HEK293 (cell line): ENCODE data around the gene BORCS6.

ENCODE experiments used
- EGR2 ChIP-seq: fragments of 450-650 bp; formaldehyde crosslinking; IDR thresholded peaks from 2 replicates; pipeline ENCODE4 v1.5.1; 2016; ENCODE audit warnings: low read depth, missing biosample characterization, missing genetic modification characterization
- GLI2 ChIP-seq: fragments of 450-650 bp; formaldehyde crosslinking; IDR thresholded peaks from 2 replicates; pipeline ENCODE4; 2017; ENCODE audit warnings: missing biosample characterization, missing genetic modification characterization, low read depth, borderline replicate concordance
- OVOL3 ChIP-seq: fragments of 450-650 bp; formaldehyde crosslinking; IDR thresholded peaks from 2 replicates; pipeline ENCODE4 v1.5.1; 2016; ENCODE audit warnings: missing biosample characterization, missing genetic modification characterization
- SP3 ChIP-seq: fragments of 450-650 bp; formaldehyde crosslinking; IDR thresholded peaks from 2 replicates; pipeline ENCODE4 v1.5.1; 2016; ENCODE audit warnings: missing biosample characterization, missing genetic modification characterization
- SP7 ChIP-seq: fragments of 450-650 bp; formaldehyde crosslinking; IDR thresholded peaks from 2 replicates; pipeline ENCODE4 v1.5.1; 2016; ENCODE audit warnings: missing biosample characterization, missing genetic modification characterization
- TCF7L2 ChIP-seq: IDR thresholded peaks from 2 replicates; pipeline ENCODE4 v1.6.1; 2011; ENCODE audit warnings: low read depth, mild to moderate bottlenecking, inconsistent platforms, low read length, moderate library complexity, borderline replicate concordance
- WT1 ChIP-seq: fragments of 450-650 bp; formaldehyde crosslinking; IDR thresholded peaks from 2 replicates; pipeline ENCODE4 v1.5.1; 2016; ENCODE audit warnings: missing biosample characterization, missing genetic modification characterization
- ZBTB48 ChIP-seq: fragments of 450-650 bp; formaldehyde crosslinking; IDR thresholded peaks from 2 replicates; pipeline ENCODE4 v1.5.1; 2016; ENCODE audit warnings: missing biosample characterization, missing genetic modification characterization
- ZBTB7A ChIP-seq: fragments of 450-650 bp; formaldehyde crosslinking; IDR thresholded peaks from 2 replicates; pipeline ENCODE4 v1.5.1; 2016; ENCODE audit warnings: low read depth, missing biosample characterization, missing genetic modification characterization
- ZFHX2 ChIP-seq: fragments of 450-650 bp; formaldehyde crosslinking; conservative IDR thresholded peaks from 2 replicates; pipeline ENCODE4 v1.5.1; 2016; ENCODE audit warnings: missing biosample characterization, missing genetic modification characterization
- ZFP37 ChIP-seq: fragments of 450-650 bp; formaldehyde crosslinking; IDR thresholded peaks from 2 replicates; pipeline ENCODE4 v1.5.1; 2016; ENCODE audit warnings: missing biosample characterization, missing genetic modification characterization
- ZFP69B ChIP-seq: fragments of 450-650 bp; formaldehyde crosslinking; IDR thresholded peaks from 2 replicates; pipeline ENCODE4 v1.5.1; 2016; ENCODE audit warnings: missing biosample characterization, missing genetic modification characterization
- ZNF112 ChIP-seq: fragments of 450-650 bp; formaldehyde crosslinking; IDR thresholded peaks from 2 replicates; pipeline ENCODE4 v1.5.0; 2017; ENCODE audit warnings: missing biosample characterization, missing genetic modification characterization
- ZNF138 ChIP-seq: fragments of 450-650 bp; formaldehyde crosslinking; IDR thresholded peaks from 2 replicates; pipeline ENCODE4 v1.5.1; 2016; ENCODE audit warnings: missing biosample characterization, missing genetic modification characterization, borderline replicate concordance
- ZNF146 ChIP-seq: fragments of 450-650 bp; formaldehyde crosslinking; IDR thresholded peaks from 2 replicates; pipeline ENCODE4 v1.5.1; 2016; ENCODE audit warnings: missing biosample characterization, missing genetic modification characterization
- ZNF157 ChIP-seq: fragments of 450-650 bp; formaldehyde crosslinking; IDR thresholded peaks from 2 replicates; pipeline ENCODE4 v1.5.1; 2016; ENCODE audit warnings: missing biosample characterization, missing genetic modification characterization
- ZNF16 ChIP-seq: fragments of 450-650 bp; formaldehyde crosslinking; IDR thresholded peaks from 2 replicates; pipeline ENCODE4 v1.5.1; 2016; ENCODE audit warnings: low read depth, missing biosample characterization, missing genetic modification characterization
- ZNF175 ChIP-seq: fragments of 450-650 bp; formaldehyde crosslinking; IDR thresholded peaks from 2 replicates; pipeline ENCODE4 v1.5.1; 2016; ENCODE audit warnings: missing biosample characterization, missing genetic modification characterization
- ZNF19 ChIP-seq: fragments of 450-650 bp; formaldehyde crosslinking; IDR thresholded peaks from 2 replicates; pipeline ENCODE4; 2016; ENCODE audit warnings: missing biosample characterization, missing genetic modification characterization, low read depth
- ZNF2 ChIP-seq: fragments of 450-650 bp; formaldehyde crosslinking; IDR thresholded peaks from 2 replicates; pipeline ENCODE4 v1.5.1; 2016; ENCODE audit warnings: missing biosample characterization, missing genetic modification characterization
- ZNF211 ChIP-seq: fragments of 450-650 bp; formaldehyde crosslinking; IDR thresholded peaks from 2 replicates; pipeline ENCODE4 v1.5.1; 2016; ENCODE audit warnings: low read depth, missing biosample characterization, missing genetic modification characterization
- ZNF292 ChIP-seq: fragments of 450-650 bp; formaldehyde crosslinking; IDR thresholded peaks from 2 replicates; pipeline ENCODE4 v1.5.1; 2016; ENCODE audit warnings: low read depth, missing biosample characterization, missing genetic modification characterization, borderline replicate concordance
- ZNF394 ChIP-seq: fragments of 450-650 bp; formaldehyde crosslinking; IDR thresholded peaks from 2 replicates; pipeline ENCODE4 v1.5.1; 2016; ENCODE audit warnings: missing biosample characterization, missing genetic modification characterization, mild to moderate bottlenecking, moderate library complexity, borderline replicate concordance
- ZNF426 ChIP-seq: fragments of 450-650 bp; formaldehyde crosslinking; IDR thresholded peaks from 2 replicates; pipeline ENCODE4 v1.5.1; 2017; ENCODE audit warnings: missing biosample characterization, missing genetic modification characterization, mild to moderate bottlenecking, inconsistent platforms, moderate library complexity
- ZNF473 ChIP-seq: fragments of 450-650 bp; formaldehyde crosslinking; IDR thresholded peaks from 2 replicates; pipeline ENCODE4 v1.5.1; 2017; ENCODE audit warnings: missing biosample characterization, missing genetic modification characterization
- ZNF529 ChIP-seq: fragments of 450-650 bp; formaldehyde crosslinking; IDR thresholded peaks from 2 replicates; pipeline ENCODE4 v1.5.1; 2017; ENCODE audit warnings: missing genetic modification characterization, missing biosample characterization; ENCODE audit not compliant: insufficient replicate concordance
- ZNF548 ChIP-seq: fragments of 450-650 bp; formaldehyde crosslinking; IDR thresholded peaks from 2 replicates; pipeline ENCODE4 v1.5.1; 2016; ENCODE audit warnings: missing biosample characterization, missing genetic modification characterization
- ZNF560 ChIP-seq: fragments of 450-650 bp; formaldehyde crosslinking; IDR thresholded peaks from 2 replicates; pipeline ENCODE4 v1.5.1; 2017; ENCODE audit warnings: missing biosample characterization, missing genetic modification characterization, borderline replicate concordance
- ZNF701 ChIP-seq: fragments of 450-650 bp; formaldehyde crosslinking; IDR thresholded peaks from 2 replicates; pipeline ENCODE4 v1.5.1; 2016; ENCODE audit warnings: missing biosample characterization, missing genetic modification characterization
- ZNF785 ChIP-seq: fragments of 450-650 bp; formaldehyde crosslinking; IDR thresholded peaks from 2 replicates; pipeline ENCODE4 v1.5.1; 2016; ENCODE audit warnings: missing biosample characterization, missing genetic modification characterization
- ZSCAN16 ChIP-seq: fragments of 450-650 bp; formaldehyde crosslinking; IDR thresholded peaks from 2 replicates; pipeline ENCODE4 v1.5.1; 2016; ENCODE audit warnings: missing biosample characterization, missing genetic modification characterization
- ZSCAN23 ChIP-seq: fragments of 450-650 bp; formaldehyde crosslinking; IDR thresholded peaks from 2 replicates; pipeline ENCODE4 v1.5.1; 2016; ENCODE audit warnings: missing biosample characterization, missing genetic modification characterization
- TF ChIP-seq, protein P1 (sequence below): fragments of 450-650 bp; formaldehyde crosslinking; IDR thresholded peaks from 2 replicates; pipeline ENCODE4 v1.5.1; 2017; ENCODE audit warnings: missing biosample characterization, missing genetic modification characterization
- TF ChIP-seq, protein P2 (sequence below): fragments of 450-650 bp; formaldehyde crosslinking; IDR thresholded peaks from 2 replicates; pipeline ENCODE4 v1.5.1; 2016; ENCODE audit warnings: missing biosample characterization, missing genetic modification characterization, low read depth
- TF ChIP-seq, protein P3 (sequence below): fragments of 450-650 bp; formaldehyde crosslinking; IDR thresholded peaks from 2 replicates; pipeline ENCODE4 v1.5.1; 2016; ENCODE audit warnings: missing biosample characterization, missing genetic modification characterization
- TF ChIP-seq, protein P4 (sequence below): fragments of 450-650 bp; formaldehyde crosslinking; optimal IDR thresholded peaks from 2 replicates; pipeline ENCODE3; 2016; ENCODE audit warnings: missing biosample characterization, mild to moderate bottlenecking, missing genetic modification characterization

Gene BORCS6

DNA sequence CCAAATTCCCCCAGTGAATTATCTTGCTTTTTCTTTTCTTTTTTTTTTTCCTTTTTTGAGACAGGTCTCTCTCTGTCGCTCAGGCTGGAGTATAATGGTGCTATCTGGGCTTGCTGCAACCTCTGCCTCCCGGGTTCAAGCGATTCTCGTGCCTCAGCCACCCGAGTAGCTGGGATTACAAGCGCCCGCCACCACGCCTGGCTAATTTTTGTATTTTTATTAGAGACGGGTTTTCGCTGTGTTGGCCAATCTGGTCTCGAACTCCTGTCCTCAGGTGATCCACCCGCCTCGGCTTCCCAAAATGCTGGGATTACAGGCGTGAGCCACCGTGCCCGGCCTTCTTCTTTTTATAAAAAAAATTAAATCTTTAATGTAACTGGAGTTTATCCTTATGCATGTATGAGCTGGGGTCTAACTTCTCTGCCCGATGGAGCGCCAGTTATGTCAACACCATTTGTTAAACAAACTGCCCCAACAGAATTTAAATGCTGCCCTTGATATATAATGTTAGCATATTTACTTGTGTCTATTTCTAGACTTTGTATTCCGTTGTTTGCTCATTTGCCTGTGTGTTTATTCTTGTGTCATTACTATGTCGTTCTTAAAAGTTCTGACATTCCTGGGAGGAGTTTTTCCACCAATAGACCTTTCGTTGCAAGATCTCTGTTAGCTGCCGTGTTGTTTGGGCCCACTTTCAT lies 20.9 kb upstream of the BORCS6 start (continued):
- TF ChIP-seq, protein P1, sequence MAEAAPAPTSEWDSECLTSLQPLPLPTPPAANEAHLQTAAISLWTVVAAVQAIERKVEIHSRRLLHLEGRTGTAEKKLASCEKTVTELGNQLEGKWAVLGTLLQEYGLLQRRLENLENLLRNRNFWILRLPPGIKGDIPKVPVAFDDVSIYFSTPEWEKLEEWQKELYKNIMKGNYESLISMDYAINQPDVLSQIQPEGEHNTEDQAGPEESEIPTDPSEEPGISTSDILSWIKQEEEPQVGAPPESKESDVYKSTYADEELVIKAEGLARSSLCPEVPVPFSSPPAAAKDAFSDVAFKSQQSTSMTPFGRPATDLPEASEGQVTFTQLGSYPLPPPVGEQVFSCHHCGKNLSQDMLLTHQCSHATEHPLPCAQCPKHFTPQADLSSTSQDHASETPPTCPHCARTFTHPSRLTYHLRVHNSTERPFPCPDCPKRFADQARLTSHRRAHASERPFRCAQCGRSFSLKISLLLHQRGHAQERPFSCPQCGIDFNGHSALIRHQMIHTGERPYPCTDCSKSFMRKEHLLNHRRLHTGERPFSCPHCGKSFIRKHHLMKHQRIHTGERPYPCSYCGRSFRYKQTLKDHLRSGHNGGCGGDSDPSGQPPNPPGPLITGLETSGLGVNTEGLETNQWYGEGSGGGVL, result peak; percentile 12; the same call in 1 of the 2 replicates
- no peak for TF ChIP-seq ZNF19 (tag by site-specific recombination)
- TF ChIP-seq ZNF394, result no peak; the same call in 1 of the 2 replicates
- TF ChIP-seq ZFP37 (tag by site-specific recombination), result no peak
- TF ChIP-seq ZFP69B (tag by site-specific recombination), result 0 out of 2 replicates have a peak, but pooled peaks have one; percentile 10
- no peak for TF ChIP-seq EGR2 (tag by site-specific recombination)
- no peak for TF ChIP-seq ZNF560 (tag by site-specific recombination)
- TF ChIP-seq TCF7L2, result no peak
- TF ChIP-seq ZBTB7A (tag by site-specific recombination), result no peak
- no peak for TF ChIP-seq ZNF785 (tag by site-specific recombination)
- no peak for TF ChIP-seq WT1 (tag by site-specific recombination)
- TF ChIP-seq ZBTB48, result 0 out of 2 replicates have a peak, but pooled peaks have one; percentile 1
- TF ChIP-seq ZSCAN23 (tag by site-specific recombination), result no peak
- no peak for TF ChIP-seq ZNF16 (tag by site-specific recombination)
- TF ChIP-seq, protein P2, sequence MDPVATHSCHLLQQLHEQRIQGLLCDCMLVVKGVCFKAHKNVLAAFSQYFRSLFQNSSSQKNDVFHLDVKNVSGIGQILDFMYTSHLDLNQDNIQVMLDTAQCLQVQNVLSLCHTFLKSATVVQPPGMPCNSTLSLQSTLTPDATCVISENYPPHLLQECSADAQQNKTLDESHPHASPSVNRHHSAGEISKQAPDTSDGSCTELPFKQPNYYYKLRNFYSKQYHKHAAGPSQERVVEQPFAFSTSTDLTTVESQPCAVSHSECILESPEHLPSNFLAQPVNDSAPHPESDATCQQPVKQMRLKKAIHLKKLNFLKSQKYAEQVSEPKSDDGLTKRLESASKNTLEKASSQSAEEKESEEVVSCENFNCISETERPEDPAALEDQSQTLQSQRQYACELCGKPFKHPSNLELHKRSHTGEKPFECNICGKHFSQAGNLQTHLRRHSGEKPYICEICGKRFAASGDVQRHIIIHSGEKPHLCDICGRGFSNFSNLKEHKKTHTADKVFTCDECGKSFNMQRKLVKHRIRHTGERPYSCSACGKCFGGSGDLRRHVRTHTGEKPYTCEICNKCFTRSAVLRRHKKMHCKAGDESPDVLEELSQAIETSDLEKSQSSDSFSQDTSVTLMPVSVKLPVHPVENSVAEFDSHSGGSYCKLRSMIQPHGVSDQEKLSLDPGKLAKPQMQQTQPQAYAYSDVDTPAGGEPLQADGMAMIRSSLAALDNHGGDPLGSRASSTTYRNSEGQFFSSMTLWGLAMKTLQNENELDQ (tag by site-specific recombination), result no peak
- no peak for TF ChIP-seq GLI2 (tag by site-specific recombination)
- TF ChIP-seq ZNF473 (tag by site-specific recombination), result no peak
- TF ChIP-seq, protein P3, sequence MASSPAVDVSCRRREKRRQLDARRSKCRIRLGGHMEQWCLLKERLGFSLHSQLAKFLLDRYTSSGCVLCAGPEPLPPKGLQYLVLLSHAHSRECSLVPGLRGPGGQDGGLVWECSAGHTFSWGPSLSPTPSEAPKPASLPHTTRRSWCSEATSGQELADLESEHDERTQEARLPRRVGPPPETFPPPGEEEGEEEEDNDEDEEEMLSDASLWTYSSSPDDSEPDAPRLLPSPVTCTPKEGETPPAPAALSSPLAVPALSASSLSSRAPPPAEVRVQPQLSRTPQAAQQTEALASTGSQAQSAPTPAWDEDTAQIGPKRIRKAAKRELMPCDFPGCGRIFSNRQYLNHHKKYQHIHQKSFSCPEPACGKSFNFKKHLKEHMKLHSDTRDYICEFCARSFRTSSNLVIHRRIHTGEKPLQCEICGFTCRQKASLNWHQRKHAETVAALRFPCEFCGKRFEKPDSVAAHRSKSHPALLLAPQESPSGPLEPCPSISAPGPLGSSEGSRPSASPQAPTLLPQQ (tag by site-specific recombination), result no peak
- no peak for TF ChIP-seq ZNF112
- TF ChIP-seq ZNF426, result no peak
- no peak for TF ChIP-seq ZNF2 (tag by site-specific recombination)
- TF ChIP-seq ZNF548, result no peak
- no peak for TF ChIP-seq SP3 (tag by site-specific recombination)
- no peak for TF ChIP-seq OVOL3 (tag by site-specific recombination)
- TF ChIP-seq, protein P4, sequence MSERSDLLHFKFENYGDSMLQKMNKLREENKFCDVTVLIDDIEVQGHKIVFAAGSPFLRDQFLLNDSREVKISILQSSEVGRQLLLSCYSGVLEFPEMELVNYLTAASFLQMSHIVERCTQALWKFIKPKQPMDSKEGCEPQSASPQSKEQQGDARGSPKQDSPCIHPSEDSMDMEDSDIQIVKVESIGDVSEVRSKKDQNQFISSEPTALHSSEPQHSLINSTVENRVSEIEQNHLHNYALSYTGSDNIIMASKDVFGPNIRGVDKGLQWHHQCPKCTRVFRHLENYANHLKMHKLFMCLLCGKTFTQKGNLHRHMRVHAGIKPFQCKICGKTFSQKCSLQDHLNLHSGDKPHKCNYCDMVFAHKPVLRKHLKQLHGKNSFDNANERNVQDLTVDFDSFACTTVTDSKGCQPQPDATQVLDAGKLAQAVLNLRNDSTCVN (tag by site-specific recombination), result no peak
- TF ChIP-seq ZNF138 (tag by site-specific recombination), result no peak
- no peak for TF ChIP-seq ZNF146 (tag by site-specific recombination)
- no peak for TF ChIP-seq ZNF157 (tag by site-specific recombination)
- no peak for TF ChIP-seq ZNF701 (tag by site-specific recombination)
- no peak for TF ChIP-seq ZNF529 (tag by site-specific recombination)
- no peak for TF ChIP-seq ZNF175 (tag by site-specific recombination)
- TF ChIP-seq ZNF211 (tag by site-specific recombination), result no peak
- TF ChIP-seq ZSCAN16 (tag by site-specific recombination), result no peak
- TF ChIP-seq ZFHX2 (tag by site-specific recombination), result no peak
- no peak; the same call in 1 of the 2 replicates for TF ChIP-seq SP7 (tag by site-specific recombination)
- no peak for TF ChIP-seq ZNF292 (tag by site-specific recombination)
